ENCODE measurements around the gene MRTFA.
"Not testable (repeated sequence)": the region's sequence is repeated elsewhere in the genome, so short reads cannot be mapped to it uniquely, and the experiment has no call there.

The MRTFA gene

DNA sequence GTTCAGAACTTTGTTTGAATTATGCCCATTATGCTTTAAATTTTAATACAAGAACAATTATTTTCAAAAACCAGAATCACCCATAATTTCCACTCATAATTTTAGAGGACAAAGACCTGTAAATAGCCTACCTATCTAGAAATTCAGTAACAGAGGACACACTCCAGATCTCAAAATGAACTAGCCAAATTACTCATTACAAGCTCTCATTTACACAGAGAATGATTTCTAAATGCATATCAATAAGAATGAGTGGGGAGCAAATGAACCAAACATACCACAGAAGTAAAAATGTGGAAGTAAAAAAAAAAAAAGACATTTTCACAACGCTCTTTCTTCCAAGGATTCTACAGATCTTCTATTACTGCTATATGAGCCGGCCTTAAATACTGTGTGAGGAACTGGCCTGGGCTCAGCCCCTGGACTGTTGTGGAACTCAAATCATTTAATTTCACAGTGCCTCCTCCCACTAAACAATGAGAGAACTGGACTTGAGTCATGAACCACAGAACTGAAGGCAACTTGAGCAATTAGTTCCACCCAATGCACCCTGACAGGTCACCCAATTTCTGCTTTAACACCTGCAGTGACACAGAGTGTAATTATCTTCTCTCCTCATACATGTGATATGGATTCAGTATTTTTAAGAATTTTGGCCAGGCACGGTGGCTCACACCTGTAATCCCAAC is 8.0 kb downstream of the MRTFA start:
- TF ChIP-seq, protein P1, sequence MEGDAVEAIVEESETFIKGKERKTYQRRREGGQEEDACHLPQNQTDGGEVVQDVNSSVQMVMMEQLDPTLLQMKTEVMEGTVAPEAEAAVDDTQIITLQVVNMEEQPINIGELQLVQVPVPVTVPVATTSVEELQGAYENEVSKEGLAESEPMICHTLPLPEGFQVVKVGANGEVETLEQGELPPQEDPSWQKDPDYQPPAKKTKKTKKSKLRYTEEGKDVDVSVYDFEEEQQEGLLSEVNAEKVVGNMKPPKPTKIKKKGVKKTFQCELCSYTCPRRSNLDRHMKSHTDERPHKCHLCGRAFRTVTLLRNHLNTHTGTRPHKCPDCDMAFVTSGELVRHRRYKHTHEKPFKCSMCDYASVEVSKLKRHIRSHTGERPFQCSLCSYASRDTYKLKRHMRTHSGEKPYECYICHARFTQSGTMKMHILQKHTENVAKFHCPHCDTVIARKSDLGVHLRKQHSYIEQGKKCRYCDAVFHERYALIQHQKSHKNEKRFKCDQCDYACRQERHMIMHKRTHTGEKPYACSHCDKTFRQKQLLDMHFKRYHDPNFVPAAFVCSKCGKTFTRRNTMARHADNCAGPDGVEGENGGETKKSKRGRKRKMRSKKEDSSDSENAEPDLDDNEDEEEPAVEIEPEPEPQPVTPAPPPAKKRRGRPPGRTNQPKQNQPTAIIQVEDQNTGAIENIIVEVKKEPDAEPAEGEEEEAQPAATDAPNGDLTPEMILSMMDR (IDR thresholded peaks at IDR 0.05; ENCODE audit: low read depth, low read length): no peak
- DNase-seq (ENCODE audit: low read depth, low spot score): peak; percentile 82
- H3K4me3 ChIP-seq (ENCODE audit: low read depth, low read length): no peak overlapping the region
- in situ Hi-C loops (cut with HindIII; ENCODE audit: low sequenced_read_pairs): no loop called here

DNA sequence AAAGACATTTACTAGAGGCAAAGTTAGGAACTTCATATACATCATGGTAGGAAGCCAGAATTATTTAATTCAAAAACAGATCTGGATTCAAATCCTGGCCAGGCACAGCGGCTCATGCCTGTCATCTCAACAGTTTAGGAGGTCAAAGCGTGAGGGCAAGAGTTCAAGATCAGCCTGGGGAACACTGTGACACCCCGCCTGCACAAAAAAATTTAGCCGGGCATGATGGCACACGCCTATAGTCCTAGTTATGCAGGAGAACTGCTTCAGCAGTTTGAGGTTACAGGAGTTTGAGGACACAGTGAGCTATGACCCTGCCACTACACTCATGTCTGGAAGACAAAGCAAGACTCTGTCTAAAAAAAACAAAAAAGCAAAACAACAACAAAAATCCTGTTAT is 8.9 kb downstream of the MRTFA start:
- no peak for DNase-seq (ENCODE audit: low read depth, low spot score)
- no peak overlapping the region for H3K4me3 ChIP-seq (ENCODE audit: low read depth, low read length)
- TF ChIP-seq, protein P1 (IDR thresholded peaks at IDR 0.05; ENCODE audit: low read depth, low read length): no peak
- in situ Hi-C loops (cut with HindIII; ENCODE audit: low sequenced_read_pairs): no loop called here

DNA sequence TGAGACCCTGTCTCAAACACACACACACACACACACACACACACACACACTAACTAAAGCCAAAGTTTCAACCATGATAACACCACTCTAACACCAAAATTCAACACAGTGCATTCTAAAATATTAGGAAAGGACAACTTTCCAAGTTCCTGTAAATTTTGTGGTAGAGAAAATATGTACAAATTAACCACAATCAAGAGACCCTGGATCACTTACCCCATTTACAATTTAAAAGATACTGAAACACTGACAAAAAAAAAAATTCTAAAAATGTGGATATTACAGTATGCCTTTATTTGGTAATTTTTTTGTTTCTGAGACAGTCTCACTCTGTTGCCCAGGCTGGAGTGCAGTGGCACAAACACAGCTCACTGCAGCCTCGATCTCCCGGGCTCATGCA is 9.7 kb downstream of the MRTFA start:
- in situ Hi-C loops (cut with HindIII; ENCODE audit: low sequenced_read_pairs): no loop called here
- no peak overlapping the region for H3K4me3 ChIP-seq (ENCODE audit: low read depth, low read length)
- DNase-seq (ENCODE audit: low read depth, low spot score): no peak
- TF ChIP-seq, protein P1 (IDR thresholded peaks at IDR 0.05; ENCODE audit: low read depth, low read length): no peak

DNA sequence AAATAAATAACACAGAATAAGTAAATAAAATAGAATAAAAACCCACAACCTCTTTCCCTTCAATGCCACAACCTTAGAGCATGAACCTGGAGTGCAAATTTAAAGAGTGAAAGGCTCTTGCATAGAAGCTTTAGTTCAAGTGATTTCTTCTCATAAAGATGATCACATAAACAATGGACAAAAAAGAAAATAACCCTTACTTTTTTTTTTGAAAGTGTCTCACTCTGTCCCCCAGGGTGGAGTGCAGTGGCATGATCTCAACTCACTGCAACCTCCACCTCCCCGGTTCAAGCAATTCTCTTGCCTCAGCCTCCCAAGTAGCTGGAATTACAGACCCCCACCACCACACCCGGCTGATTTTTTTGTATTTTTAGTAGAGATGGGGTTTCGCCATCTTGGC is 10.7 kb downstream of the MRTFA start:
- H3K4me3 ChIP-seq (ENCODE audit: low read depth, low read length); DNase-seq (ENCODE audit: low read depth, low spot score); in situ Hi-C loops (cut with HindIII; ENCODE audit: low sequenced_read_pairs): not testable (repeated sequence)

DNA sequence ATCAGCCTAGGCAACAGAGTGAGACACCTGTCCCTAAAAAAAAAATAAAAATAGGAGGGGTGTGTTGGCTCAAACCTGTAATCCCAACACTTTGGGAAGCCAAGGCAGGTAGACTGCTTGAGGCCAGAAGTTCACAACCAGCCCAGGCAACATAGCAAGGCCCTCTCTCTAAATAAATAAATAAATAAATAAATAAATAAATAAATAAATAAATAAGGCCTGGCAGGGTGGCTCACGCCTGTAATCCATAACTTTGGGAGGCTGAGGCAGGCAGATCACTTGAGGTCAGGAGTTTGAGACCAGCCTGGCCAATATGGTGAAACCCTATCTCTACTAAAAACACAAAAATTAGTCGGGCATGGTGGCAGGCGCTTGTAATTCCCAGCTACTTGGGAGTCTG is 11.2 kb downstream of the MRTFA start:
- in situ Hi-C loops (cut with HindIII; ENCODE audit: low sequenced_read_pairs); H3K4me3 ChIP-seq (ENCODE audit: low read depth, low read length); DNase-seq (ENCODE audit: low read depth, low spot score): not testable (repeated sequence)

DNA sequence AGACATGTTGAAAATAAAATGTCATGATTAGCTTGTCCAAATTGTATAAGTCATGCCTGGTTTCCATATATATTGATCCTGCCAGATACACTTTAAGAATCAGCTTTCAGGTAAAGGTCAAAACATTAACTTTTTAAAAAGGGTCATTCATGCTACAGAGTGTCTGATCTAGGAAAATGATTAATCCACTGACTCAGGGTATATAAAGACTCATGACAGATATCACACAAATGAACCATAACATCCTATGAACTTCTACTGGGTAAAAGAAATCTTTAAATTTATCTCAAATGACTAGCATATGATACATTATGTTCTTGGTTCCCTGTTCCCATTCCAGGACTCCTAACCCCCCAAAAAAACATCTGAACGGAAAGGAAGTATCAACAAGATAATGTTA is 11.7 kb downstream of the MRTFA start:
- TF ChIP-seq, protein P1 (IDR thresholded peaks at IDR 0.05; ENCODE audit: low read depth, low read length): no peak
- DNase-seq (ENCODE audit: low read depth, low spot score): no peak
- no peak overlapping the region for H3K4me3 ChIP-seq (ENCODE audit: low read depth, low read length)
- in situ Hi-C loops (cut with HindIII; ENCODE audit: low sequenced_read_pairs): no loop called here

DNA sequence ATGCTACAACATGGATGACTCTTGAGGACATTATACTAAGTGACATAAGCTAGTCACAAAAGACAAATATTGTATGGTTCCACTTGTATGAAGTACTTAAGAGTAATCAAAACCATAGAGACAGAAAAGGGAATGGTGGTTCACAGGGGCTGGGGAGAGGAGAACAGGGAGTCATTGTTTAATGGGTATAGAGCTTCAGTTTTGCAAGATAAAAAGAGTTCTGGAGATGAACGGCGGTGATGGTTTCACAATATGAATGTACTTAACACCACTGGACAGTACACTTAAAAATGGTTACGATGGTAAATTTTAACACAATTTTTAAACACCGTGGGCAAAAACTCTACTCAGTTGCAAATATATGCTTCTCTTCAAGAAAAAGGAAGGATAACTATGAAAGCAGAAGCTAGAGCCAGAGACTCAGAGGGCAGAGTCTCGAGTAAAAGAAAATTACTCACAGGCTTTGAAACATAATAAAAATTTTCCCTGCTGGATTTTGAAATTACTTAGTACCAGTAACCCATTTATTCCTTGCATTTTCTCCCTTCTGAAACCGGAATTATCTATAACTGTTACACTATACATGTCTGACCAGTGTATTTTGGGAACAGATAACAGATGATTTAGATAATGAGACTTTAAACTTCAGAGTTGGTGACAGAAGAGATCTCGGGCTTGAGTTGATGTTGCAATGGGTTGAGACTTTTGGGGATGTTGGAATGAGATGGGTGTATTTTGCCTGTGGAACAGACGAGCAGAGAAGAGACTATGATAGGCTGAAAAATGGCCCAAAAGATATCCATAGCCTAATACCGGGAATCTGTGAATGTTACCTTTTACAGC is 15.0 kb downstream of the MRTFA start:
- no peak overlapping the region for H3K4me3 ChIP-seq (ENCODE audit: low read depth, low read length)
- in situ Hi-C loops (cut with HindIII; ENCODE audit: low sequenced_read_pairs): no loop called here
- TF ChIP-seq, protein P1 (IDR thresholded peaks at IDR 0.05; ENCODE audit: low read depth, low read length): no peak
- DNase-seq (ENCODE audit: low read depth, low spot score): no peak

Data from astrocyte of the spinal cord (primary cell).